CD4-positive, alpha-beta T cell treated with Interleukin-6 for 4 hours (primary cell): ENCODE measurements around the gene CFAP410.
A peak's percentile ranks its signal among the peaks of the same experiment; 100 is the strongest.

Experiments
- DNase-seq: peaks from one replicate; pipeline ENCODE4 v3.0.0-alpha.2; 2020; ENCODE audit warnings: mixed read lengths

The CFAP410 gene

GRCh38 chr21:44315691-44316203, 23.4 kb downstream of the CFAP410 start:
- no peak for DNase-seq

GRCh38 chr21:44314561-44314960, 24.6 kb downstream of the CFAP410 start:
- no peak for DNase-seq

DNA sequence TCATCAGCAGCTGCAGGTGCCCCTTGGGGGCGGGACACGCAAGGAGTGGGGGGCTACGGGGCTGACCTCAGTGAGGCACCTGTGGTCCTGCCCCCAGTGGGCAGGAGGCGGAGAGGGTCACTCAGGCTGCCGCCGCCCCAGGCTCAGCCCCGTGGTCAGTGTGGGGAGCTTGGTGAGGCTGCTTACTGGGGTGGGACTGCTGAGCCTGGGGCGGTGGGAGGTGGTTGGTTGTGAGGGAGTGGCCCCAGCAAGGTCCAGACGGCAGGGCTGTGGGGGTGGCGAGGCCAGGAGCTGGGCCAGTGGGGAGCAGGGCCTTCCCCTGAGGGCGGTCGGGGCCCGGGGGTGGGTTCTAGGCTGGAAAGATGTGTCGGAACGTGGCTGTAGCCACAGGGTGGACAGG, 25.1 kb downstream of the CFAP410 start:
- DNase-seq = no peak

GRCh38 chr21:44313451-44313850, 25.7 kb downstream of the CFAP410 start:
- DNase-seq = no peak

- no peak for DNase-seq
Measured at GRCh38 chr21:44312716-44313115, 26.5 kb downstream of the CFAP410 start.

DNA sequence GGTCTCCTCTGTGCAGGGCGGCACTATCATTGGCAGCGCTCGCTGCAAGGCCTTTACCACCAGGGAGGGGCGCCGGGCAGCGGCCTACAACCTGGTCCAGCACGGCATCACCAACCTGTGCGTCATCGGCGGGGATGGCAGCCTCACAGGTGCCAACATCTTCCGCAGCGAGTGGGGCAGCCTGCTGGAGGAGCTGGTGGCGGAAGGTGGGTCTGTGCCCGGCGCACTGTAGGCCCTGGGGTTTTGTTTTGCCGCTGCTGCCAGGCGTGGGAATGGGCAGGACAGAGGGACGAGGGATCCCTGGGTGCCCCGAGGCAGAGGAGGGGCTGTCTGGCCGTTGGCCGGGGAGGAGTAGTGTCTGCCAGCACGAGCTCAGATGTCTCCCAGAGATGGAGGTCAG, 27.1 kb downstream of the CFAP410 start:
- no peak for DNase-seq

- no peak for DNase-seq
Measured at GRCh38 chr21:44310628-44311507, 28.3 kb downstream of the CFAP410 start.

- DNase-seq = no peak
Measured at GRCh38 chr21:44306936-44307704, 32.1 kb downstream of the CFAP410 start.

- DNase-seq = no peak
Measured at GRCh38 chr21:44305691-44306090, 33.5 kb downstream of the CFAP410 start.

DNA sequence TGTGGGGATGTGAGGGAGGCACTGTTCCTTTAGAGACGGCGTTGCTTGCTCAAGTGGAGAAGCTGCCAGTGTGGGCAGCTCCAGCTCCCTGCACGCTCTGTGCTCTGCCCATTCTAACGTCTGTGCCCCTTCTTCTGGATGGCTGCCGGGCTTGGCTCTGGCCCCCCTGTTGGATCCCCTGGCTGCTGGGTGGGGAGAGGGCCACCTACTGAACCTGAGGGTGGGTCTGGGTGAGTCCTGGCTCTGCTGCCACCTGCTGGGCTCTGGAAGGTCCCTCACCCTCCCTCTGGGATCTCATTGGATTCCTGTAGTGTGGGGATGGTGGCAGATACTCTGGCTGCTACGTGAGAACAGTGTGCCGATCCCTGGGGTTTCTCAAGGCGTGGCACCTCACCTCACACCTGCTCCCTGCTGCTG, 34.3 kb downstream of the CFAP410 start:
- peak; percentile 64 for DNase-seq

DNA sequence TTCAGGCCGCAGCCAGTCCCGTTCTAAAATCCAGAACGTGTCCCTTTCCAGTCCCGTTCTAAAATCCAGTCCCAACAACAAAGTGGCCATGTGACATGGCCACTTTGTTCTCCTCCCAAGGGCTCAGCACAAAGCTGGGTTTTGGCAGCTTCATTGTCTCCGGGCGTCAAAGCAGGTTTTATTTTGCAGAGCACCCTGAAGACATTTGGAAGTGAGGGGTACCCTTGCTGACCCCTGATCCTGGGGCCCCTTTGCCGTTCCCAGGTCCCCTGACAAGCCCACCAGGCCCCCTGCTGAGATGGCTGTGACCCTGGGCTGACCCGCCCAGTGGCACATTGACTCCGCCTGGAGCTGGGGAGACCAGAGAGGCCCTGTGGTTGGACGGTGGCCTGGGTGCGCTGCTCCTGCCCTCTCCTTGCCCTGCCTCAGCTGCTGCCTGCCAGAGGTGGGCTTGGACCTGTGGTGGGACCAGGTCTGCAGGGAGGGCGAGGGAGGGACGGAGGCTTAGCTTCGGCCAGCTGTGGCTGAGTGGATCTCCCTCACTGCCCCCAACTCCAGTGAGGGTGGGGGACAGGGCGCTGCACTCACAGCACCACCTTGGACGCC, 35.1 kb downstream of the CFAP410 start:
- no peak for DNase-seq

DNA sequence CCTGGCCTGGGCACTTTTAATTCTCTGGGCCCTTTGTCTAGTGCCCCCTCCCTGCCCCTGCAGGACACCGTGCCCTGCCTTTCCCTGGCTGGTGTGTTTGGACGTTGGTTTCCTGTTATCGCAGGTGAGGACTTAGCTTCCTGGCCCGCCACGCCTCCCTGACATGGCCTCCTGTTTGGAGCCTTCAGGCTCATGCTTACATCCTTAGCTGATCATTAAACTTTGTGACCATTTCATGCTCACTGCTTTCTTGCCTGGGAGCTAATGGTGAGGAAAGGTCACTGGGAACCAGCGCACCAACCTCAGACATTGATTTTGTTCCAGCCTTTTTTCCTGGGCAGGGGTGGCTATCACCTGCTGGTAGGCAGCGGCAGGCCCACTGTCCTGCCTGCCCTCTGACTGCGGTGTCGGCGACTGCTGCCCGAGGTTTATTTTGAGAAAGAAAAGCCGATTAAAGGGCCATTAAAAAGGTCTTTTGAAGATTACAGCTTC, 35.7 kb downstream of the CFAP410 start:
- peak; percentile 49 for DNase-seq

DNA sequence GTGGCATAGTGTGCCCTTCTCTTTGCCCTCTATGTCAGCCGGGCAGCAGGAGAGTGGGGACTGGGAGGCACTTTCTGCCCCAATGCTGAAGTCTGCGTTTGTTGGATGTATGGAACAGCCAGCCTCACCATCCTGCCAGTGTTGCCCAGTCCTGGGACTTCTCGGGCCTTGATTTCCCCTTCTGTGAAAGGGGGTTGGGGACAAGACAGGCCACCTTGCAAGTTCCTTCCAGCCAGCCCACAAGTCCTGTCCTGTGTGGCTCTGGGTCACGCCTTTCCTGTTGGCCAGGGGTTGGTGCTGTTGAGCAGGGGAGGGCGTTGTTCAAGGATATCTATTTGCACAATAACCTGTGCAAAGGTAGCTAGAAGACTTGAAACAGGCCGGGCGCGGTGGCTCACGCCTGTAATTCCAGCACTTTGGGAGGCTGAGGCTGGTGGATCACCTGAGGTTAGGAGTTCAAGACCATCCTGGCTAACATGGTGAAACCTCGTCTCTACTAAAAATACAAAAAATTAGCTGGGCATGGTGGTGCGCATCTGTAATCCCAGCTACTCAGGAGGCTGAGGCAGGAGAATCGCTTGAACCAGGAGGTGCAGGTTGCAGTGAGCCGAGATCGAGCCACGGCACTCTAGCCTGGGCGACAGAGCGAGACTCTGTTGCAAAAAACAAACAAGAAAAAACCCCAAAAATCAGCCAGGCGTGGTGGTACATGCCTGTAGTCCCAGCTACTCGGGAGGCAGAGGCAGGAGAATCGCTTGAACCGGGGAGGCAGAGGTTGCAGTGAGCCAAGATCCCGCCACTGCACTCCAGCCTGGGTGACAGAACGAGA, 36.4 kb downstream of the CFAP410 start:
- peak; percentile 31 for DNase-seq

DNA sequence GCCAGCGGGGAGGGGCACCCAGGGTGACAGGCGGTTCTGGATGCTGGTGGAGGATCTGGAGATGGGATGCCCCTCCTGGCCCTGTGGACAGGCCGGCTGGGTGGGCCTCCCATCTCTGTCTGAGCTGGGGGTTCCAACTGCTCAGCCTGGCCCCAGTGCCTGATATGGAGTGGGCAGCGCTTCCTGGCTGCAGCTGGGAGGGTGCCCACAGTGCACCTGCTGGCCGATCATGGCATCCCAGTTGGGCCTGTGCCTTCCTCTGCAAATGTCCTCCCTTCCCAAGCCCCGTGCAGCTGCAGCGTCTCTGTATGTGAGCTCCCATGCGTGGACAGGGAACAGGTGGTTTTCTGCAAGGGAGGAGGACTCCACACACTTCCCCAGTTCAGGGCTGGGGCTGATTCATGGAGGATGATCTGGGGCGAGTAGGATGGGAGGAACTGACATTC, 37.2 kb downstream of the CFAP410 start:
- no peak for DNase-seq

DNA sequence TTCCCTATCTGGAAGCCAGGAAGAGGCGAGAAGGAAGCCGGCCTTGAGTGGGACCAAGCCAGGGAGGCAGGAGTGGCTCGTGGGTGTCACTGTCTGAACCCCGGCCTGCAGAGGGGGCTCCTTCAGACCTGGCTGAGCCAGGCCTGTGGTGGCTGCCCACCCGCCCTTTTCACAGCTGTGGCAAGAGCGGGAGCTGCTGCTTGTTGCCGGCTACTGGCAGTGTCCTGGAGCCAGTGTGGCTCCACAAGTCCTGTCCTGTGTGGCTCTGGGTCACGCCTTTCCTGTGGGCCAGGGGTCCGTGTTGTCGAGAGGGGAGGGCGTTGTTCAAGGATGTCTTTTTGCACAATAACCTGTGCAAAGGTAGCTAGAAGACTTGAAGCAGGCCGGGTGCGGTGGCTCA, 38.0 kb downstream of the CFAP410 start:
- DNase-seq = no peak

- DNase-seq = peak; percentile 75
Measured at GRCh38 chr21:44300262-44300959, 38.8 kb downstream of the CFAP410 start.

DNA sequence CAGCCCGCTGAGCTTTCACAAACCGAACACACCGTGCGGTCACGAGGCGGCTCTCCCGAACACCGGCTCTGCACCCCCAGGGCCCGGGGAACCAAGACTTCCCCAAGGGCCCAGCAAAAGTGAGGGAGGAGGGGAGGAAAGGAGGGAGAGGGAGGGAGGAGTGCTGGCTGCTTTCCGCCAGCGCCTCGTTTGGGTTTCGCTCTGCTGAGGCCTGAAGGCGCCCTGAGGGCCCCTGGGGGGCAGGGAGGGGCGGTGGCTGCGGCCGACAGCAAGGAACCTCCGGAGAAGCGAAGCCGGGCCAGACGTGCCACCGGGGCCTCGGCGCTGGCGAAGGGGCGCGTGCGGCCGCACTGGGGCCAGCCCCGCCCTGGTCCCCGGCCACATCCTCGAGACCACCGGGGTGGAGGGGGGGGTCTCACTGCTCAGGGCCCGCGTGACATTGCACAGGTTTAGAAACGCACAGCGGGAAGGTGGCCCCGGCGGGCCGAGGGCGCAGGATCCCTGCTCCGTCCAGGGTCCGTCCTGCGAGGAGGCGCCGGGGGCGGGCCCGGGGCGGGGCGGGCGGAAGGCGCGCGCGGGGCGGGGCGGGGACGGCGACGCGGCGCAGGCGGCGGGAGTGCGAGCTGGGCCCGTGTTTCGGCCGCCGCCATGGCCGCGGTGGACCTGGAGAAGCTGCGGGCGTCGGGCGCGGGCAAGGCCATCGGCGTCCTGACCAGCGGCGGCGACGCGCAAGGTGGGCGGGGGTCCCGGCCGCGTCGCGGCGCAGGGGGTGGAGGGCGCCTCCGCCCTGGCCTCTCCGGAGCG, 39.5 kb downstream of the CFAP410 start, which contains the start of gene PFKL:
Gene PFKL, plus strand, starts transcription at position 596 of the 804 bp plus-strand sequence. Its CDS starts 53 bp downstream, at position 649.
- DNase-seq = peak; percentile 69

- DNase-seq = peak; percentile 14
Measured at GRCh38 chr21:44299085-44299457, 40.1 kb downstream of the CFAP410 start.

DNA sequence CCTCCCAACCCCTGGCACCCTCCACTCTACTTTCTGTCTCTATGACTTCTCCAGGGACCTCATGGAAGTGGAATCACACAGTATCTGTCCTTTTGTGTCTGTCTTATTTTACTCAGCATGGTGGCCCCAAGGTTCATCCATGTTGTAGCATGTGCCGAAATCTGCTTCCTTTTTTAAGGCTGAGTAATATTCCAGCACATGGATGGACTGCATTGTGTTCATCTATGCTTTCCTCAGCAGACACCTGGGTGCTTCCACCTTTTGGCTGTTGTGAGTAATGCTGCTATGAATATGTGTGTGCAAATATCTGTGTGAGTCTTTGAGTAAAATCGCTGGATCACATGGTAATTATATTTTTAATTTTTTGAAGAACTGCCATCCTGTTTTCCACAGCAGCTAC, 40.9 kb downstream of the CFAP410 start:
- DNase-seq = no peak

GRCh38 chr21:44297525-44298290, 41.5 kb downstream of the CFAP410 start:
- peak; percentile 83 for DNase-seq
